C1 segment of cervical spinal cord (tissue), 14 donors: Measurements from ENCODE around the gene WNT3A.

Experiments
- DNase-seq, 14 donors: peaks; one replicate each; lab custom pipeline; 2025; lab: John Stamatoyannopoulos, UW

WNT3A gene

DNA sequence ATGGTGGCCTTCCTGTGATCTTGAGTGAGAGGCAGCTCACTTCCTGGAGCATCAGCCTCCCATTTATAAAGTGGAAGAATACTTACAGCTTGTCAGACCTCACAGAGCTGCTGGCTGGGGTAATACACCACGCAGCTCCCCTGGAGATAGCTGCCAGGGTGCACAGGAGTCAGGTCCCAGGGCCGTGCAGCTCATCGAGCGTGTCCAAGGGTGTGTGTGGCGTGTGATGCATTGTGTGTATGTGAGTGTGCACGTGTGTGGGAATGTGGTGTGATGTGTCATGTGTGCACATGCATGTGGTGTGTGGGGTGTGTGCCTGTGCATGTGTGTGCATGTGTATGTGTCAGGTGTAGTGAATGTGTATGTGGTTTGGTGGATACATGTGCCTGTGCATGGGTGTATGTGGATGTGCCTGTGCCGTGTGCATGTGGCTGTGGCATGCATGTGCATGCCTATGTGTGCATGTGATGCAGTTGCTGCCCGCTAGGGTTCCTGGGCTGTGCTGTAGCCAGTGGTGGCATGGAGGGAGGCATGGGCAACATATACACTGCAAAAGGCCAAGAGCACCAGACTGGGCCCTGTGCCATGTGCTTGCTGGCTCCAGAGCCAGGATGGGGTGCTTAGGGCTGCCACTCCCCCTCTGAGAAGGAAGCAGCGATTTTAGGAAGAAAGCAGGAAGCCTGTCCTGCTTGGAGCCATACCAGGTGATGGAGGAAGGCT, 24.6 kb downstream of the WNT3A start:
- no peak for DNase-seq

DNA sequence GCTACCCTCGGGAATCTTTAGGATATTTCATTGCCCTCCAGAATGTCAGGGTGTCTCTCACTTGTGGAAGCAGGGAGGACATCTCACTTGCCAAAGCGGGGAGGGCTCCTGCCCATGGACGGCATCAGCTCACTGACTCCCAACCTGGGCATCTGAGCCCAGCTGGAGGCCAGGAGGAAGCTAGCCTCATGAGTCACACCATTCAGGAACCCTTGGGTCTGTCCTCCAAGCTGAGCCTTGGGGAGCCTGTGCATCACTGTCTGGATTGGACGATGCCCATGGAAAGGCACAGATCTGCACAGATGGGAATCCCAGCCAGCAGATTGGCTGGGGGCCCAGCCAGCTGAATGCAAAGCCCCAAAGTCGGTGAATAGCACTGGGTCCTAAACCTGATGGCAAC, 25.2 kb downstream of the WNT3A start:
- DNase-seq: no peak

DNA sequence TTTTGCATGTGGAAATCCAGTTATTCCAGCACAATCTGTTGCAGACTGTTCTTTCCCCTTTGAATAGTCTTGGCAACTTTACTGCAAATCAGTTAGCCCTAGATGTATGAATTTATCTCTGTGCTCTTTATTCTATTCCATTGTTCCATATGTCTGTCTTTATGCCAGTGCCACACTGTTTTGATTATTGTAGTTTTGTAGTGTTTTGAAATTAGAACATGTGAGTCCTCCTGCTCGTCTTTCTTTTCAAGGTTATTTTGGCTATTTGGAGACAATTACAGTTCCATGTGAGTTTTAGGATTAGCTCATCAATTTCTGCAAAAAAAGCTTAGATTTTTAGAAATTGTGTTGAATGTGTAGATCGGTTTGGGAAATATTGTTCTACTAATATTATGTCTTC, 26.6 kb downstream of the WNT3A start:
- DNase-seq: no peak

DNA sequence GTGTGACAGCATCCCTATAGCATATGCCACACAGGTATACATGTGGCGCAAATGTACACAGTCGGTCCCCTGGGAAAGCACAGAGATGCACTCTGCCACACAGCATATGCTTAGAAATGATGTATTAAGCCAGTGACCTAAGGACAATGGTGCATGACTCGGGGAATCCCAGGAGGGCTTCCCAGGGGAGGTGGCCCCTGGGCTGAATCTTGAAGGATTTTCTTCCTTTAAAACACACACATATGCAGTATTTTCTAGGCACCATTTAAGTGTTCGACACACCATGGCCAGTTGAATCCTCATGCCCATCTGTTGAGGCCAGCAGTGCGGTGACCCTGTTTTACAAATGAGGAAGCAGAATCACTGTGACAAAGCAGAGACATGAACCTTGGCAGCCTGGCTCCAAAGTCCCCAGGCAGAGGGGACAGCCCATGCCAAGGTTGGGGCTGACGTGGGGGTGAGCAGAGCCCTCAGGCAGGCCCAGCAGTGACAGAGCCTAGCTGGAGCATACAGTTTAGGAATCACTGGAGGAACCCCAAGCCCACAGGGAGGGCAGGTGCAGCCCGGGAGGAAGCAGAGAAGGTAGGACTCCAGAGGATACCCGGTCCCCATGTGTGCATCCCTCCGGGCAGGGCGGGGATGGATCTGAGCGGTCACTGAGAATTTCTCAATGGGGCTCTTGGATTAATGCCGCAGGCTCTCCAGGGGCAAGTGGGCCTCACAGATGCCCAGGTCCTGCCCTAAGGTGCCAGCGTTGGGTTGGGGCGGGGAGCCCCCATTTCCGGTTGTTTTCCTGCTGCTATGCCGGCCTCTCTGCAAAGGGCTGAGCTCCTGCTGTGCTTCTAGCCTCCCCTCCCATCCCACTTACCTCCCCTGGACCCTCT, 28.4 kb downstream of the WNT3A start:
- no peak for DNase-seq

DNA sequence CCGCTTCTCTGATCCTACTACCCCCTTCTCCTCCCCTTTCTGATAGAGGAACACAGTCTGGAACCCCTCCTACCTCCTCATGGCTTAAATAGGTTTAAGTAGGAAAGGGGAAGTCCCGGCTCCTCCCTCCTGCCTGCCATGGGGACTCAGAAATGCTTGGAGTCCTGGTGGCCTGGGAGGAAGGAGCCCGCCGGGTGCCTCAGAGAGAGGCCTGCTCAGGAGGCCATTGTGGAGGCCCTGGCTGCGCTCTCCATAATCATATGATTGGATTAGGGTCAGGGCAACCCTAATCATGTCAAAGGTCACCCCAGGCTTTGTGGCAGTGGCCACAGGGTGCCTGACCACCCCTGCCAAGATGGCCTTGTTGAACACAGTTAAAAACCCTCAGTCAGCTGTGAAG, 29.0 kb downstream of the WNT3A start:
- DNase-seq: no peak

DNA sequence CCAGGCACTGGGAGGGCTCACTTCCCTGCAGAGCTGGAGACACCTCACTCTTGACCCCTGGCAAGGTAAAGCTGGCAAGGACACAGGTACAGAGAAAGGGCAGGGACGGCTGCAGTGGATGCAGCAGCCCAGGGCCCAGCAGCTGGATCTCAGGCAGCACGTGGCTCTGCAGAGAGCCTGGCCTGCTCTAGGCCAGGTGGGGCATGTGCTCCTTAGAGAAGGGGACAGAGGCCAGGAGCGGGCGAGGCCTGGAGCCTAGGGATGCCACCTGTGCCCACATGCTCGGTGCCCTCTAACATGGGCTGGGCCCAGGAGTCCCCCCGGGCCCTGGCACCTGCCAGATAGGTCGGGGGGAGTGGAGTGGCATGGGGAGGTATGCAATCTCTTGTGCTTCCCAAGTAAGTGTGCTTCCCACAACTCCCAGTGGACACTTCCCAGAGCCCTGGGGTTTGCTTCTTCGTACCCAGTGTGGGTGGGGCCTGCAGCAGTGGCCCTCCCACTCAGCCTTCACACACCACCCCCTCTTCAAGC, 30.0 kb downstream of the WNT3A start:
- DNase-seq: no peak

DNA sequence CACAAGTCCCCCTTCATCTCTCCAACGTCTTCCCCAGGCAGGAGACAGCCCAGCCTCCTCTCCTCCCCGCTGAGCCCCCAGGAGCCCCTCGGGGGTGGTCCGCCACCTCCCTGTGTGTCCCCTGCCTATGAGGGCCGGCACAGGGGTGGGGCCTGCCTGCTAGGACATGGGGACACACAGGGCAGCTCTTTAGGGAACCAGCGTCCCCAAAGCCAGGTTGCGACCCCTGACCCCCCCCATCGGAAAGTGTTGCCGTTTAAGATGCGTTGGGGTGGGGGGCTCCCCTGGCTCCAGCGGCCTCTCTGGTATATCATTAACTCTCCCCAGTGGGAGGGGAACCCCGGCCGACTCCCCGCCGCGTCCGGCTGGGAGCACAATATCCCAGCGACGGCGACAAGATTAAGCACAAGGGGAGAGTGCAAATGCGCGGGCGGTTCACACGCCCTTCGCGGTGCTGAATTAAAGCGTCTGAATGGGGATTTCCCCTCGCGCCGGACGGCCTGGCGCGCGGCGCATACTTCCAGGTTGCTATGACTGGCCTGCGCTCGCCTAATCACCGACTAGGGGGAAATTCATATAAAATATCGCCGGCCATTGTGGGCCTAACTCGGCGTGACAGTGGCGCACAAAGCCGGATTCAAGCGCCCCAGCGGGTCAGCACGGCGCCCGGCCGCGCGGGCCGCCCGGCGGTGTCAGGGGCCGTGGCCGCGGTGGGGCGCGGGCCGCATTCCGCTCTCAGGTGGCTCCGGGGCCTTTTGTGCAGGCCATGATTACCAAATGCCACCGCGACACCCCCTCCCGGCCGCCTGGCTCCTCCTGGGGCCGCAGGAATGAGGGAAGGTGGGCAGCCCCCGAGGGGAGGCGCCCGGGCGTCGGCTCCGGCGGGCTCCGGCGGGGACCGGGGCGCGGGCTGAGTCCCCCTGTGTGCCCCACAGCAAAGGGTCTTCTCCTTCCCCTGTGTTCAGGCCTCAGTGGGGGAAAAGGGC, 30.9 kb downstream of the WNT3A start:
- no peak for DNase-seq

DNA sequence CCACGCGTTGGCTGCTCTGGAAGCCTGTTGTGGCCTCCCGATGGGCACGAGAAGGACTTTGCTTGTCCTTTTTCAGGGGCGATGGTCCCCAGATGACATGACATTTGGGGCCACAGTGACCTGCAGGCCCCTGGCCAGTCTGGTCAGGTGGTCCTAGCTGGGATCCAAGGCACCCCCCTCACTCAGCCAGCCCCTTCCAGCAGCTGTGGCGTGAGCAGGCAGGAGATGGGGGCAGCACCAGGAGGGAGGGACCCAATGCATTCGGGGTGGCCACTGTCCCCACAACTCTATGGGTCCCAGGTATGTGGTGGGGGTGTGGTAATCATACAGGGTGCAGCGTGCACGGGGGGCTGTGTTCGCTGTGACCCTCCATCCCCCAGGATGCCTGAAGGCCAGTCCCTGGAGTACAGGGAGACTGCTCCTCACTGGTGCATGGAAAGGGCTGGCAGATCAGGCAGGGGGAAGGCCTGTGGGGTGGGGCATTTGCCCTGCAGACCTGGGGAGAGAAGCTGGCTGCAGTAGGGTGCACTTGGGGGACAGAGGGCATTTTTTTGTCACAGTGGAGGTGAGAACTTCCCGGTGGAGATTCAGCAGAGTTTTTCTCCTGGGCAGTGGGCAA, 31.7 kb downstream of the WNT3A start:
- no peak for DNase-seq

DNA sequence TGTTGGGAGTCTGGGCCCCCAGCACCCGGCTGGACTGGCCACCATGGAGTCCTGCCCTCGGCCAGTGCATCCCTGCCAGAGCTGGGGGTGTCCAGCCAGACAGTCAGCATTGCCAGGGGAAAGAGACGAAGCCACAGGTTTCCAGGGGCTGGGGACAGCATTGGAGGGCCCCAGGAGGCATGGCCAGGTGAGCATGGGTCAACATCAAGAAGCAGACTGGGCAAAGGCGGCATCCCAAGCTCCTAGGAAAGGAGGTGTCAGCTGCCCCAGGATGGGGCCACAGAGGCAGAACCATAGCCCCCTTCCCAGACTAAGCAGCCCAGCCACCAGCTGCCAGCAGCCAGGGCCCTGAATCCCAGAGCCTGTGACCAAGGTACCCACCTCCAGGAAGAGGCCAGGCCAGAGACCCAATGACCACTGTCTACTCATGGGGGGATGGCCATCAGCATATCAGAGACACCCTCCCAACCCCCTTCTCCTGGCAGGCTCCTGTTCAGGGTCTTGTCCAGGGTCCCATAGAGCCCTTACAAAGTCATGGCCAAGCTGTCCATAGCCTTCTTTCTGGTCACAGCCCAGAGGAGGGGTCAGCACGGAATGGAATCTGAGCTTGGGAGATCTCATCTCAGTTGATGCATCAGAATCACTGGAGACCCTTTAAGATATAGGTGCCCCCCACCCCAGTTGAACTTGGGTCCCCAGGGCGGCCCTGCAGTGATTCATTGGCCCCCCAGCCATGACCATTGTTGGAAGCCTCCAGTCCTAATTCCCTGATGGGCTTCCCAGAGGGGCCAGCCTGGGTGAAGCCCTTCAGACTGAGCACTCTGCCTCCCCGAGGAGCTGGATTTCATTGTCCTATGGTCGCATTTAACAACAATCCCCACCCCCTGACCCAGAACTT, 32.5 kb downstream of the WNT3A start:
- DNase-seq: no peak

DNA sequence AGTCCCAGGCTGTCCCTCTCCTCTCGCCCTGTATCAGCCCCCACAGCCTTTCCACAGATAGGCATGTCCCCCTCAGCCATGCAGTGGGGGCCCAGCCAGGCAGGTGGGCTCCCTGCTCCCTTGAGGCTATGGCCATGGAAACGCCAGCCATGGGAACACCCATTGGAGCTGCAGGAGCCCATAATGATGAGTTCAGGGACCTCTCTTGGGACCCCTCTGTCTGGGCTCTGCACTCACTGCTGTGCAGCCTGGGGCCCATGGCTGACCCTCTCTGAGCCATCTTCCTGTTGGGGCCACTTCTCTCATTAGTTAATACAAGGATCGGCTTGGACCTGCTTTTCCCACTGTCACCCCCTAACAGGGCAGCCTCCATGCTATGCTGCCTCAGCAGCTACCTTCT, 33.2 kb downstream of the WNT3A start:
- no peak for DNase-seq

DNA sequence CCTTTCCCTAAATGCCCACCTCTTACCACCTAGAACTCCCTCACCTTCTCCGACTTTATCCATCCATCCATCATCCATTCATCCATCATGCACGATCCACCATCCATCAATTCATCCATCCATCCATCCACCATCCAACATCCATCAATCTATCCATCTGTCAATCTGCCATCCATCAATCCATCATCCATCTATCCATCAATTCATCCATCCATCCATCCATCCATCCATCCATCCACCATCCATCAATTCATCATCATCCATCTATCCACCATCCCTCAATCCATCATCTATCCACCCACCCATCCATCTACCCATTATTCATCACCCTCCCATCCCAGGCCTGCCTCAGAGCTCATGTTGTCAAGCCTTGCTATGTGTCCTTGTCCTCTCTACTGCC, 34.5 kb downstream of the WNT3A start:
- DNase-seq: no peak

DNA sequence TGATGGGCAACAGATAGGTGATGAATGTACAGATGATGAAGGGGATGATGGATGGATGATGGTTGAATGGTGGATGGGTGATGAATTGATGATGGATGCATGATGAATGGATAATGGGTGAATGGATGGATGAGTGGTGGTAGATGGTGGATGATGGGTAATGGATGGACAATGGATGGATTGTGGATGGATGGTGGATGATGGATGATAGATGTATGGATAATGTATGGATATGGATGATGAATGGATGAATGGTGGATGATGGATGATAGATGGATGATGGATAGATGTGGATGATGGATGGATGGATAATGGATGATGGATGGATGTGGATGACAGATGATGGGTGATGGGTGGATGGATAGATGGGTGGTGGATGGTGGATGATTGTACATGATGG, 35.7 kb downstream of the WNT3A start:
- DNase-seq: no peak

DNA sequence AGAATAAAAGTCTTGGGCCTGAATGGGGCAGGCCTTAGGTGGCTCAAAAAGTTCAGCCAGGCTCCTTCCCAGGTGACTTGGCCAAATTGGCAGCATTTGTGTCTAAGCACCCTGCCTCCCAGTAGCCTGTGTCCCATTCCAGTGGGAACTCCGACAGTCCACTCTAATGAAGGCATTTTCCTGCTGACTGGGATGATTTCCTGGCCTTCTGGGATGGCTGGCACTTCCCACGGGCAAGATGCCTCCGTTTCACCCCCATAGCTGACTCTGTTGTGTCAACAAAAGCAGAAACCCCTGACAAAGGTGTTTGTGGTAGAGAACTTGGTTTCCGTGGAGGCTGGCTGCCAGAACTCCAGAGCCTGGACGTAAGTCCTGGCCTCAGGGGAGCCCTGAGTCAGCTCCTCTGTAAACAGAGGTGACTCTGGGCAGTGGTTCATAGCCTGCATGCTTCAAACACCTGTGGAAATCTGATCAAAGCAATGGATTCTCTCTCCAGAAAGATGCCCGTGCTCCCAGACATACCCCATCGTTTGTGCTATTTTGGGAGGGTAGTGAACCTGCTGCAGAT, 36.6 kb downstream of the WNT3A start:
- DNase-seq: no peak

DNA sequence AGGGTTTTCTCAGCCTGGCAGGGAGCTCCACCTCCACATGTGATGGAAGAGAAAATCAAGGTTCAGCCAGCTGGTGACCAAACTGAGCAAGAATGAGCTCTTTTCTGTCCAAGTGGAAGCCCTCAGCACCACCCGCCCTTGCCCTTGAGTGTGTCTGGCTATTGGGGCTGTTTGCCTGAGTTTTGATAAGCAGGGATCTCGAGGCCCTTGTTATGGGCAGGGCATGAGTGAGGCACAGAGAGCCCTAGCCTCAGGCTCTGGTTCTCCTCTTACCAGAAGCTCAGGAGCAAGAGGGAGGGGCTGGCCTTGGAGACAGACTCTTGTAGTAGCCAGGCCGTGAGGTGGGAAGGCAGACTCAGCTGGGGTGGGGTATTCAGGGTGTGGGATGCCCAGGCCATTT, 38.2 kb downstream of the WNT3A start:
- DNase-seq: no peak

DNA sequence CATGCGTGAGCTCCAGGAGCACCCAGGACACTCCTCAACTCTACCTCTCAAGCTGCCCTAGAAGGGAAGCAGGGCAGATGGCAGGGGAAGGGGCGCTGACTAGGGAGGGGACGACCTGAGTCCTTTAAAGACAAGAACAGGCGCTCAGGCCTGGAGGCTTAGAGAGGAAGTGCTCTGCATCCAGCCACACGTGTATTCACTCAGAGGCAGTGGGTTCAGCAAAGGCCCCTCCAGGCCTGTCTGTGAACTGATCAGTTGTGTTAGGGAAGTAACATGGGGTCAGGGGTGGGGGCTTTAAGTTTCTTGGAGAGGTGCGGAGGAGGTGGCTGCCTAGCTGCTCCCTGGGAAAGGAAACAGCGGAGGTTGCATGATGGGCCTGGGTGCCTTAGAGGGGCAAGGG, 38.6 kb downstream of the WNT3A start:
- DNase-seq: no peak

DNA sequence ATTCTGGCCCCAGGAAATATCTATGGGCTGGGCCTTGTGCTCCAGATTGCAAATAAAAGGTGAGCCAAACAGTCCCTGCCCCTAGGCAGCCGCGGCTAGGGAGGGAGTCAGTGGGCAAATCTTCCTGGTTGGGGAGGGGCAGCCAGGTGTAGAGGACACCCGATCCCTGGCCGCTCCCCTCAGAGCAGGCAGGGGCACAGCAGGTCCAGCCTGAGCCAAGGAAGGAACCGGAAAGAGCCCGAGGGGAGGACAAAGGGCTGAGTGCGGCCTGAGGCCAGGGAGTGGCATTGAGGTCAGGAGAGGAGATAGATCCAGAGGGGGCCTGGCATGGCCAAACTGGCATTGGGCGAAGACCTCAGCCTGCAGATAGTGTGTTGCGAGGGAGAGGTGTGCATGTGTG, 39.1 kb downstream of the WNT3A start:
- DNase-seq: no peak

DNA sequence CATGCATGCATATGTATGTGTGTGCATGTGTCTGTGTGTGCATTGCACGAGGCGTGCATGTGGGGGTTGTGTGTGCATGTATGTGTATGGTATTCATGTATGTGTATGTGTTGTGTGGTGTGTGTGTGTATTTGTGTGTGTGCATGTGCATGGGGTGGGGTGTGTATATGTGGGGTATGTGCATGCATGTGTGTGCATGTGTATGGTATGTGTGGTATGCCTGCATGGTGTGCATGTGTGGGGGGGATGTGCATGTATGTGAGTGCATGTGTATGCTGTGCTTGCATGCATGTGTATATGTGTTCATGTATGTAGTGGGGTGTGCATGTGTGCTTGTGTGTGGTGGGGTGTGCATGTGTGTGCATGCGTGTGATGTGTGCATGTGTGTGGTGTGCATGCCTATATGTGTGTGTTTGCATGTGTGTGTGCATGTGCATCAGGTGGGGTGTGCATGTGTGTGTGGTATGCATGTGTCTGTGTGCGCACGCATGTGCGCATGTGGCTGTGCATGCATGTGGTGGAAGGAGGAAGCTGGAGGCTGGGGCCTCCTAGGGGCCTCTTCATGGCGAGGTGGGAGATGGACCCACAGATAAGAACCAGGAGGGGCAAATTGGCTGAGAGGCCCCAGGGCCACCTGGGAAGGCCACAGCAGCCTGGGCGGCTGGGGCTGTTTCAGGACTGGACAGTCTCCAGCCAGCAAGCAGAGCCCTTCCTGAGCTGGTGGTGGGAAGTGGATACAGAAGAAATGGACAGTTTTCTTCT, 39.8 kb downstream of the WNT3A start:
- no peak for DNase-seq

DNA sequence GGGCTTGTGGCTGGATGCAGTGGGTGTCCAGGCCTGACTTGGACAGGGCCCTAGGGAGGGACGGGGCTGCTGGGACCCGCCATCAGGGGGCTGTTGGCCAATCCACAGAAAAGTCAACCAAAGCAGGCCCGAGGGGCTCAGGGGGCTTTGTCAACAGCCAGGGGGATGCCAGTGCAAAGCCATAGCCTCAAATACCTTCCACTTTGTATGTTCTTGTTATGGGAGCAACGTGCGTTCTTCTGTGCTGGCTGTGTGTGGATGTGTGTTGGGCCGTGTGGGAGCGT, 40.3 kb downstream of the WNT3A start:
- DNase-seq: no peak

DNA sequence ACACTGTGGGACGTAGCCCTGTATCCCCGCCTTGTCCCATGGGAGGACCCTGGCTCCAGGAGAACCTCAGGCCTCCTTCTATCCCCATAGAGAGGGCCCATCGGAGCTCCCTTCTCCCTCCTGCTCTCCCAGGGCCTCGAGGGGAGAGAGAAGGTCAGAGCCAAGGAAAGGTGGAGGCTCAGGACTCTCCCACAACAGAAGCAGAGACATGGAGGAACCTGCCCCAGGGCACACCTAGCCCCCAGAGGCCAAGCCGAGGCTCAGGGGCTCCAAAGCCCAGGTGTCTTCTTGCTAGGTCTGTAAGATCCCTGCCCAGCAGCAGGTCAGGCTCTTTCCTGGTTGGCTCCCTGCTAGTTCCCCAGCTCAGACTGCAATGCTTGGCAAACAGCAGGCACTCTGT, 41.3 kb downstream of the WNT3A start:
- DNase-seq: no peak
